OCI-LY7 (cell line): ENCODE data around the gene FTSJ3. TPM values are rescaled to one million over a fixed set of nuclear protein-coding genes. Genes with fewer than 3 reads are reported as not detected.
A peak's percentile ranks its signal among the peaks of the same experiment; 100 is the strongest.

Source experiments
- BruUV-seq: library from RNA; stranded (reverse); fragments of 400-500 nt; replicated peaks from 2 replicates; lab custom pipeline; 2021; lab: Mats Ljungman, UMichigan
- CTCF ChIA-PET: fragments of 300-600 bp; sonication (Branson Sonifier 250); formaldehyde crosslinking; loops from one replicate; lab custom pipeline; 2022; ENCODE audit warnings: antibody characterized with exemption; ENCODE audit not compliant: unreplicated experiment; lab: Charles Lee
- POLR2A ChIA-PET: fragments of 300-600 bp; sonication (Branson Sonifier 250); formaldehyde crosslinking; loops from one replicate; lab custom pipeline; 2022; ENCODE audit warnings: antibody characterized with exemption; lab: Charles Lee
- DNase-seq: peaks from one replicate; pipeline ENCODE4 v3.0.0-alpha.2; 2015; ENCODE audit warnings: low spot score
- H2AFZ ChIP-seq: fragments of 200-600 bp; sonication (generic), shearing (Covaris generic); 2 replicates; pipeline ENCODE4 v1.6.1; 2014; ENCODE audit warnings: mild to moderate bottlenecking, antibody characterized with exemption, low read length, moderate library complexity
- H3K27ac ChIP-seq: fragments of 200-600 bp; sonication (generic); 2 replicates; pipeline ENCODE4 v1.5.1; 2014; ENCODE audit warnings: mixed run types, low read depth, mild to moderate bottlenecking, moderate library complexity, low read length, inconsistent platforms; ENCODE audit not compliant: poor library complexity, severe bottlenecking
- H3K36me3 ChIP-seq: fragments of 200-600 bp; sonication (generic); 2 replicates; pipeline ENCODE4 v1.6.1; 2014; ENCODE audit warnings: mild to moderate bottlenecking, antibody characterized with exemption, low read length, moderate library complexity, mixed read lengths; ENCODE audit not compliant: insufficient read depth
- H3K4me1 ChIP-seq: fragments of 200-600 bp; sonication (generic); 2 replicates; pipeline ENCODE4 v1.5.1; 2014; ENCODE audit warnings: mild to moderate bottlenecking, low read length; ENCODE audit not compliant: insufficient read depth, poor library complexity, severe bottlenecking
- H3K4me2 ChIP-seq: fragments of 200-600 bp; sonication (generic); 2 replicates; pipeline ENCODE4 v1.6.1; 2014; ENCODE audit warnings: mild to moderate bottlenecking, low read length
- H3K4me3 ChIP-seq: fragments of 200-600 bp; sonication (generic); 2 replicates; pipeline ENCODE4 v1.5.1; 2014; ENCODE audit warnings: mild to moderate bottlenecking, low read depth, low read length; ENCODE audit not compliant: poor library complexity, severe bottlenecking
- H3K79me2 ChIP-seq: fragments of 200-600 bp; sonication (generic); 2 replicates; pipeline ENCODE4 v1.6.1; 2016; ENCODE audit warnings: low read depth, mild to moderate bottlenecking, low read length, moderate library complexity, mixed read lengths; ENCODE audit not compliant: insufficient read depth
- H3K9me2 ChIP-seq: fragments of 200-600 bp; sonication (generic); 2 replicates; pipeline ENCODE4 v1.6.1; 2016; ENCODE audit warnings: mild to moderate bottlenecking, low read length, mixed read lengths; ENCODE audit not compliant: insufficient read depth
- H3K9me3 ChIP-seq: fragments of 200-600 bp; sonication (generic); 2 replicates; pipeline ENCODE4 v1.6.1; 2014; ENCODE audit warnings: mild to moderate bottlenecking, mixed run types, low read length, mixed read lengths
- H4K20me1 ChIP-seq: fragments of 200-600 bp; sonication (generic); 2 replicates; pipeline ENCODE4 v1.6.1; 2014; ENCODE audit warnings: mild to moderate bottlenecking, antibody characterized with exemption, low read length, moderate library complexity, mixed read lengths; ENCODE audit not compliant: insufficient read depth
- EZH2phosphoT487 ChIP-seq: fragments of 200-600 bp; sonication (generic); IDR thresholded peaks from 2 replicates; pipeline ENCODE4 v1.6.1; 2018; ENCODE audit warnings: low read depth, borderline replicate concordance, mild to moderate bottlenecking, mixed run types, antibody characterized with exemption, low read length, moderate library complexity, mixed read lengths
- intact Hi-C: fragments of 100-400 bp; cut with micrococcal nuclease; formaldehyde crosslinking; loops from one replicate; pipeline ENCODE4 v1.10.0; 2022; ENCODE audit not compliant: unreplicated experiment
- total RNA-seq, 2 experiments: library from RNA; depleted of rRNA in 1 of 2; stranded (reverse); fragments of >200 nt in 1 of 2; shearing (Covaris generic) in 1 of 2; gene quantifications; 2 replicates each; pipeline ENCODE4 v1.2.3, GENCODE V29; 2014 to 2022
- TF ChIP-seq, protein P1 (sequence below): fragments of 200-600 bp; sonication (generic); conservative IDR thresholded peaks from 2 replicates; pipeline ENCODE4 v1.5.1; 2014; ENCODE audit warnings: mild to moderate bottlenecking, antibody characterized with exemption, low read length, moderate library complexity, mixed read lengths

Gene FTSJ3
- total RNA-seq, 2 experiments from 2014 or later = 32.4 to 49.0 TPM

- H3K9me2 ChIP-seq = no peaks in the 10 kb centered on the region
- H3K4me1 ChIP-seq = peaks cover 48% of the 10 kb centered on the region
- peak within 1 kb of the TSS; percentile 99 for H3K4me3 ChIP-seq
- H2AFZ ChIP-seq = peak within 1 kb of the TSS; percentile 68; the same call in 1 of the 2 replicates
- DNase-seq = peak; percentile 98
- BruUV-seq = no TSS peak
- peak within 1 kb of the TSS; percentile 97 for H3K27ac ChIP-seq
- peak within 1 kb of the TSS; percentile 86 for H3K4me2 ChIP-seq
- ChIA-PET CTCF (interaction anchor here (0.9 to 1.0 kb wide), 2 partner anchors 104 to 145 kb away, joined by 3 to 4 read pairs; no protein-coding TSS in a partner anchor), POLR2A (interaction anchor here (0.6 to 1.5 kb wide), 9 partner anchors 14 to 609 kb away, joined by 3 to 9 read pairs (median 4); no protein-coding TSS in a partner anchor)
- H3K36me3 ChIP-seq = peaks cover 17% of the 10 kb centered on the region
- peaks cover 45% of the 10 kb centered on the region for H3K79me2 ChIP-seq
- no peak for TF ChIP-seq EZH2phosphoT487
- TF ChIP-seq, protein P1, sequence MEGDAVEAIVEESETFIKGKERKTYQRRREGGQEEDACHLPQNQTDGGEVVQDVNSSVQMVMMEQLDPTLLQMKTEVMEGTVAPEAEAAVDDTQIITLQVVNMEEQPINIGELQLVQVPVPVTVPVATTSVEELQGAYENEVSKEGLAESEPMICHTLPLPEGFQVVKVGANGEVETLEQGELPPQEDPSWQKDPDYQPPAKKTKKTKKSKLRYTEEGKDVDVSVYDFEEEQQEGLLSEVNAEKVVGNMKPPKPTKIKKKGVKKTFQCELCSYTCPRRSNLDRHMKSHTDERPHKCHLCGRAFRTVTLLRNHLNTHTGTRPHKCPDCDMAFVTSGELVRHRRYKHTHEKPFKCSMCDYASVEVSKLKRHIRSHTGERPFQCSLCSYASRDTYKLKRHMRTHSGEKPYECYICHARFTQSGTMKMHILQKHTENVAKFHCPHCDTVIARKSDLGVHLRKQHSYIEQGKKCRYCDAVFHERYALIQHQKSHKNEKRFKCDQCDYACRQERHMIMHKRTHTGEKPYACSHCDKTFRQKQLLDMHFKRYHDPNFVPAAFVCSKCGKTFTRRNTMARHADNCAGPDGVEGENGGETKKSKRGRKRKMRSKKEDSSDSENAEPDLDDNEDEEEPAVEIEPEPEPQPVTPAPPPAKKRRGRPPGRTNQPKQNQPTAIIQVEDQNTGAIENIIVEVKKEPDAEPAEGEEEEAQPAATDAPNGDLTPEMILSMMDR = no peak
- peaks cover 18% of the 10 kb centered on the region for H4K20me1 ChIP-seq
- intact Hi-C loops = loop anchor here (1.0 kb wide), 4 partner anchors 15 to 143 kb away; partner anchors contain the start of genes CCDC47, FTSJ3, PSMC5 and STRADA
- no peaks in the 10 kb centered on the region for H3K9me3 ChIP-seq
Observed at GRCh38 chr17:63842540-63843386, 15.3 kb upstream of the FTSJ3 start, which contains the start of gene SMARCD2. Gene SMARCD2, minus strand, starts transcription at chr17:63842685. Its CDS starts 11 bp downstream, at chr17:63842674.

- TF ChIP-seq EZH2phosphoT487 = no peak
- ChIA-PET CTCF (no interaction called here), POLR2A (interaction anchor here (4.4 kb wide), 1 partner anchor 14 kb away, joined by 20 read pairs; the partner anchor contains the start of genes FTSJ3 and PSMC5)
- DNase-seq = no peak
- peaks cover 51% of the 10 kb centered on the region for H3K79me2 ChIP-seq
- H3K9me2 ChIP-seq = no peaks in the 10 kb centered on the region
- H3K9me3 ChIP-seq = no peaks in the 10 kb centered on the region
- peak overlapping the region; percentile 99 for H3K4me3 ChIP-seq
- intact Hi-C loops = no loop called here
- H4K20me1 ChIP-seq = peaks cover 18% of the 10 kb centered on the region
- no peak overlapping the region for H2AFZ ChIP-seq
- H3K27ac ChIP-seq = peak overlapping the region; percentile 97
- H3K4me1 ChIP-seq = peaks cover 48% of the 10 kb centered on the region
- peaks cover 23% of the 10 kb centered on the region for H3K36me3 ChIP-seq
- peak overlapping the region; percentile 83 for H3K4me2 ChIP-seq
- BruUV-seq = no TSS peak
Observed at GRCh38 chr17:63842173-63842539, 14.7 kb upstream of the FTSJ3 start.

DNA sequence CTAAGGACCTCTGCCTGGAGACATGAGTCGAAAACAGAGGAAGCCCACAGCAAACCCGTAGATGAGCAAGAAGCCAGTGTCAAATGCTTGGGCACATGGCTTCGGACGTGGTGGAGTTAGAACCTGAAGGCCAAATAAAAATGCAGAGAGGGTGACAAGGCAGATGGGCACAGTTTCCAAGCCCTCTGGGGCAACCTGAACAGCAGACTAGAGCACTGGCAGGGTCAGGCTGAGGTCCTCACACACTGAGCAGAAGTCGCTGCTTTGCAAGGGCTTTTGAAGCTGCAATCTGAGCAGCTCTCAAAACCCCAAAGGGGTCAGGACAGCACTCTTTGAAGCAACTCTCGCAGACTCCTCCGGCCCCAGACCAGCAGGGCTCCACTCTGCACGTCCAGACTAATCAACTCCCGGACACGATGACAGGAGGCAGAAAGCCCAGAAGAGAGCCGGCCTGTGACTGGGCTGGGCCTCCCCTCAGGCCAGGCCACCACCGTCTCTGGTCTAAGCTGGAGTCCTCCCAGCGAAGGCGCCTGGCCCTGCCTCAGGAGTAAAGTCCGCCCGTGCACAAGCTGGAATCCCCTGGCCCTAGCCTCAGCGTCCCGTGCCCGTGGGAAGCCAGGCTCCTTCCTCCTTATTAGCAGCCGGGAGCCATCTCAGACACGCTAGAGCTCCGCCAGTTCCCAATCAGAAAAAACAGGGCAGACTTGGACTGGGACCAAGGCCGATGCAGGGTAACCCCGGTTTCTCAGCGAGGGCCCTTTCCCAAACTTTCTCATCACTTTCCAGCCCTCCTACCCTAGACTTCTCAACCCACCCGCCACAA, 14.1 kb upstream of the FTSJ3 start:
- ChIA-PET CTCF (no interaction called here), POLR2A (interaction anchor here (4.4 kb wide), 1 partner anchor 13 kb away, joined by 20 read pairs; the partner anchor contains the start of genes FTSJ3 and PSMC5)
- peak overlapping the region; percentile 83 for H3K4me2 ChIP-seq
- BruUV-seq = no TSS peak
- H3K4me3 ChIP-seq = peak overlapping the region; percentile 99
- no peak overlapping the region for H2AFZ ChIP-seq
- H3K36me3 ChIP-seq = peaks cover 29% of the 10 kb centered on the region
- DNase-seq = peak; percentile 61
- peaks cover 48% of the 10 kb centered on the region for H3K4me1 ChIP-seq
- H3K9me2 ChIP-seq = no peaks in the 10 kb centered on the region
- H3K79me2 ChIP-seq = peaks cover 57% of the 10 kb centered on the region
- peaks cover 18% of the 10 kb centered on the region for H4K20me1 ChIP-seq
- H3K27ac ChIP-seq = peak overlapping the region; percentile 97
- no peaks in the 10 kb centered on the region for H3K9me3 ChIP-seq
- intact Hi-C loops = no loop called here
- TF ChIP-seq, protein P1 = no peak
- TF ChIP-seq EZH2phosphoT487 = no peak
